Pancreas (tissue), 10 donors: Measurements from ENCODE around the gene GAS7. TPM values are rescaled to one million over a fixed set of nuclear protein-coding genes. Genes with fewer than 3 reads are reported as not detected.

Experiments
- ATAC-seq, 4 donors: fragments of 200-7000 bp; cut with Tn5 transposase; one replicate each; pipeline versions ENCODE4 v1.8.0 to v1.9.1; 2020; ENCODE audit warnings: mild to moderate bottlenecking in 4 of 4, moderate library complexity in 4 of 4
- DNase-seq, 6 donors: peaks; one replicate each; pipeline ENCODE4 v3.0.0-alpha.2; 2020
- FAIRE-seq: peaks from 2 replicates; lab custom pipeline; 2012; peaks lifted over from hg19 to GRCh38; lab: Jason Lieb, UNC
- H3K27ac ChIP-seq, 4 donors: fragments of 200-600 bp; sonication (generic); 1 replicate in 3 of 4; 2 replicates in 1 of 4; pipeline versions ENCODE4 v1.5.0 to v1.8.0; 2020
- H3K27me3 ChIP-seq, 4 donors: fragments of 200-600 bp; one replicate each; pipeline ENCODE4 v1.8.0; 2021
- H3K36me3 ChIP-seq, 3 donors: fragments of 200-600 bp; sonication (generic) in 1 of 3; one replicate each; pipeline versions ENCODE4 v1.5.0 to v1.8.0; 2020 to 2021
- H3K4me1 ChIP-seq, 3 donors: fragments of 200-600 bp; one replicate each; pipeline ENCODE4 v1.8.0; 2021
- H3K4me3 ChIP-seq, 4 donors: fragments of 200-600 bp; sonication (generic) in 2 of 4; one replicate each; pipeline versions ENCODE4 v1.5.0 to v1.8.0; 2020 to 2021
- H3K9me3 ChIP-seq, 4 donors: fragments of 200-600 bp; one replicate each; pipeline ENCODE4 v1.8.0; 2021
- CTCF ChIP-seq, 4 donors: fragments of 200-600 bp; sonication (generic) in 3 of 4; IDR thresholded peaks; one replicate each; pipeline versions ENCODE4 v1.5.0 to v1.8.0; 2021; ENCODE audit warnings: antibody characterized with exemption in 4 of 4
- WGBS, 2 donors: extraction: QIAGEN DNeasy Blood & Tissue Kit; methylation state at CpG; one replicate each; pipeline ENCODE4 v1.1.7; 2013; 5-methylcytosine and 5-hydroxymethylcytosine counted together
- intact Hi-C, 3 donors: fragments of 100-400 bp; cut with DNase I; formaldehyde crosslinking; loops; one replicate each; pipeline versions ENCODE4 v1.11.1 to v1.14.2; 2022
- polyA plus RNA-seq, 2 donors: library from polyadenylated mRNA; stranded (reverse); fragments of 200-250 nt; gene quantifications; one replicate each; pipeline ENCODE4 v1.2.3, GENCODE V29; 2013
- total RNA-seq, 6 donors: library from RNA; stranded (reverse); fragmentation: NEBNext Ultra II Directional in 4 of 6; extraction: Animal tissue kit (Norgen Biotek cat#: 25700) in 4 of 6; gene quantifications; one replicate each; pipeline versions ENCODE4 v1.2.1 to v1.2.4, GENCODE V29; 2021 to 2023
- donor health status: healthy with polysubstance abuse.
- donor health status: DM: no; HTN: no; CAD: no; lungs with moderate emphysema.
- donor health status: DM: no; HTN: no; CAD: no.
- donor health status: control.
- donor health status: control.
- donor health status: Bipolar disorder and iron deficiency.
- donor health status: DM: yes; HTN: yes; CAD: no.
- donor health status: DM: no; HTN: no; CAD: no.
- donor health status: DM: no; HTN: no; CAD: no.
- donor health status: DM: yes; HTN: yes; CAD: no.

GAS7 gene
- total and polyA plus RNA-seq, 8 donors = 1.9 to 22.9 (median 3.7) TPM

- TF ChIP-seq CTCF (IDR thresholded peaks at IDR 0.05) = no peak
- H3K27ac ChIP-seq = no peak overlapping the region
- intact Hi-C loops = no loop called here
- H3K4me1 ChIP-seq = no peaks in the 10 kb centered on the region
- ATAC-seq = no peak
- no peak overlapping the region for H3K4me3 ChIP-seq
- 26 to 36% methylated on average over 19 of the region's 19 CpGs for WGBS, 2 donors
- FAIRE-seq = no peak
- no peaks in the 10 kb centered on the region for H3K36me3 ChIP-seq
- no peak for DNase-seq
- peaks cover 0 to 7% (median 0%) of the 10 kb centered on the region in 4 donors for H3K27me3 ChIP-seq
- no peaks in the 10 kb centered on the region for H3K9me3 ChIP-seq
Measured at GRCh38 chr17:9958586-9959281, 239.7 kb downstream of the GAS7 start.

GRCh38 chr17:9957244-9957643 lies 241.2 kb downstream of the GAS7 start:
- ATAC-seq (no peak), FAIRE-seq (no peak), DNase-seq (no peak)
- TF ChIP-seq CTCF (IDR thresholded peaks at IDR 0.05) = no peak
- H3K27ac ChIP-seq = no peak overlapping the region
- 46 to 63% methylated on average over 8 of the region's 8 CpGs for WGBS, 2 donors
- H3K4me3 ChIP-seq = no peak overlapping the region
- peaks cover 0 to 7% (median 0%) of the 10 kb centered on the region in 4 donors for H3K27me3 ChIP-seq
- no peaks in the 10 kb centered on the region for H3K9me3 ChIP-seq
- intact Hi-C loops = no loop called here
- H3K4me1 ChIP-seq = no peaks in the 10 kb centered on the region
- no peaks in the 10 kb centered on the region for H3K36me3 ChIP-seq

GRCh38 chr17:9956474-9957131 lies 241.8 kb downstream of the GAS7 start:
- no peaks in the 10 kb centered on the region for H3K9me3 ChIP-seq
- H3K4me1 ChIP-seq = no peaks in the 10 kb centered on the region
- no peak overlapping the region for H3K27ac ChIP-seq
- 45 to 49% methylated on average over 14 of the region's 14 CpGs for WGBS, 2 donors
- no peaks in the 10 kb centered on the region for H3K36me3 ChIP-seq
- DNase-seq = no peak
- ATAC-seq = no peak
- TF ChIP-seq CTCF (IDR thresholded peaks at IDR 0.05) = no peak
- FAIRE-seq = no peak
- H3K4me3 ChIP-seq = no peak overlapping the region
- H3K27me3 ChIP-seq = peaks cover 0 to 7% (median 0%) of the 10 kb centered on the region in 4 donors
- intact Hi-C loops = no loop called here

DNA sequence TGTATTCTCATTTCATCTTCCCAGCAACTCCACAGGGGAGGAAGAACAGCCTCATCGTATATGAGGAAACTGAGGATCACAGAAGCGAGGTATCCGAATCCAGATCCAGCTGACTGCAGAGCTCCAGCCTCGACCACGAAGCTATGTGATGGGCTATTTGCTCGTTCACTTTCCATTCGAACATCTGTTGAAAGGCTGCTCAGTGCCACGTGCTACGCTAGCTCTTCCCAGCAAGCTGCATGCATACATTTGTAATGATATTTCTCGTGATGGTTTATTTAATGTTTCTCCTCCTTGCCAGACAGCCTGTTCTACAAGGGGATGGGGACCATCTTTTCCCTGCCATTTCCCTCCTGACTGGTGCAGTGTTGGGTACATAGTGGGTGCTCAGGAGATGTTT lies 244.9 kb downstream of the GAS7 start:
- H3K36me3 ChIP-seq = no peaks in the 10 kb centered on the region
- ATAC-seq = no peak
- H3K4me1 ChIP-seq = no peaks in the 10 kb centered on the region
- no peak overlapping the region for H3K27ac ChIP-seq
- DNase-seq = no peak
- WGBS, 2 donors = 54 to 58% methylated on average over 10 of the region's 10 CpGs
- H3K4me3 ChIP-seq = no peak overlapping the region
- intact Hi-C loops = no loop called here
- H3K9me3 ChIP-seq = no peaks in the 10 kb centered on the region
- no peak for FAIRE-seq
- no peaks in the 10 kb centered on the region for H3K27me3 ChIP-seq
- TF ChIP-seq CTCF (IDR thresholded peaks at IDR 0.05) = no peak

GRCh38 chr17:9951803-9952202 lies 246.6 kb downstream of the GAS7 start:
- no peak for TF ChIP-seq CTCF (IDR thresholded peaks at IDR 0.05)
- Histone ChIP-seq H3K27ac (no peak overlapping the region), H3K4me1 (no peaks in the 10 kb centered on the region), H3K27me3 (no peaks in the 10 kb centered on the region), H3K9me3 (no peaks in the 10 kb centered on the region), H3K4me3 (no peak overlapping the region), H3K36me3 (no peaks in the 10 kb centered on the region)
- DNase-seq (no peak), ATAC-seq (no peak), FAIRE-seq (no peak)
- 61 to 68% methylated on average over 5 of the region's 5 CpGs for WGBS, 2 donors
- intact Hi-C loops = no loop called here
